Fibroblast of villous mesenchyme (primary cell): ENCODE data around the gene GPT2. TPM values are rescaled to one million over a fixed set of nuclear protein-coding genes. Genes with fewer than 3 reads are reported as not detected.

Source experiments
- DNase-seq: peaks from one replicate; pipeline ENCODE4 v3.0.0-alpha.2; 2010; ENCODE audit warnings: low read depth
- H3K4me3 ChIP-seq: 2 replicates; pipeline ENCODE4 v1.5.1; 2011; ENCODE audit warnings: low read depth, mild to moderate bottlenecking, low read length
- CTCF ChIP-seq: IDR thresholded peaks from 2 replicates; pipeline ENCODE4 v1.5.1; 2012; ENCODE audit warnings: low read depth, mild to moderate bottlenecking, low read length; ENCODE audit not compliant: insufficient read depth
- total RNA-seq: library from RNA; depleted of rRNA; stranded (reverse); fragments of >200 nt; gene quantifications from 2 replicates; pipeline ENCODE4 v1.2.3, GENCODE V29; 2012

Gene GPT2
- total RNA-seq, 1 donor: 13.0 TPM

GRCh38 chr16:46915483-46916025, 31.4 kb downstream of the GPT2 start:
- TF ChIP-seq CTCF: no peak

GRCh38 chr16:46916980-46917379, 32.8 kb downstream of the GPT2 start:
- no peak for TF ChIP-seq CTCF
- no peak for DNase-seq
- no peak overlapping the region for H3K4me3 ChIP-seq

More at GRCh38 chr16:46915483-46916025, 31.4 kb downstream of the GPT2 start:
- H3K4me3 ChIP-seq: no peak overlapping the region
- no peak for DNase-seq

- H3K4me3 ChIP-seq: no peak overlapping the region
- TF ChIP-seq CTCF: no peak
- no peak for DNase-seq
Observed at GRCh38 chr16:46918400-46918799, 34.2 kb downstream of the GPT2 start.

- TF ChIP-seq CTCF: no peak
- H3K4me3 ChIP-seq: no peak overlapping the region
- DNase-seq: no peak
Observed at GRCh38 chr16:46918905-46919792, 35.0 kb downstream of the GPT2 start.

GRCh38 chr16:46920402-46921068, 36.4 kb downstream of the GPT2 start:
- no peak for DNase-seq
- H3K4me3 ChIP-seq: no peak overlapping the region
- no peak for TF ChIP-seq CTCF

- no peak for TF ChIP-seq CTCF
- H3K4me3 ChIP-seq: no peak overlapping the region
- no peak for DNase-seq
Observed at GRCh38 chr16:46922239-46922638, 38.1 kb downstream of the GPT2 start.
